K562 (cell line): ENCODE results near the gene CDYL2. TPM values are rescaled to one million over a fixed set of nuclear protein-coding genes. Genes with fewer than 3 reads are reported as not detected.

Source experiments
- ATAC-seq: fragments of 200-7000 bp; cut with Tn5 transposase; 3 replicates; pipeline ENCODE4 v1.9.1; 2020; ENCODE audit warnings: moderate library complexity
- BruUV-seq: library from RNA; stranded (reverse); fragments of 400-500 nt; replicated peaks from 2 replicates; lab custom pipeline; 2021; lab: Mats Ljungman, UMichigan
- CTCF ChIA-PET: fragments of 300-600 bp; formaldehyde crosslinking; extraction: SDS; loops from one replicate; lab custom pipeline; 2021; ENCODE audit warnings: low intra/inter-chr PET ratio; lab: Yijun Ruan, JAX
- POLR2A ChIA-PET: fragments of 300-600, 350-650 bp; sonication (Branson Sonifier 250); formaldehyde crosslinking; extraction: SDS; loops from one replicate; lab custom pipeline; 2021; ENCODE audit warnings: antibody characterized with exemption, inconsistent platforms; lab: Yijun Ruan, JAX
- DNase-seq, 4 experiments: peaks; one replicate each; pipeline versions ENCODE4 v3.0.0 to v3.0.0-alpha.2; 2011 to 2018; ENCODE audit warnings: low spot score in 3 of 4, mixed read lengths in 3 of 4; ENCODE audit errors: extremely low read depth in 1 of 4
- FAIRE-seq: peaks from 2 replicates; lab custom pipeline; 2011; peaks lifted over from hg19 to GRCh38; lab: Jason Lieb, UNC
- H2AFZ ChIP-seq: 2 replicates; pipeline ENCODE4 v1.6.0; 2011; ENCODE audit warnings: low read depth, low read length, control low read depth, inconsistent platforms
- H3K27ac ChIP-seq: fragments of 200-600 bp; 3 replicates; pipeline ENCODE4 v1.8.0; 2011; ENCODE audit warnings: low read depth, mild to moderate bottlenecking, control low read depth, inconsistent platforms, low read length, moderate library complexity, mixed read lengths; ENCODE audit errors: extremely low read depth
- H3K27me3 ChIP-seq, 2 experiments: fragments of 300-600 bp in 1 of 2; 2 replicates in 1 of 2; 3 replicates in 1 of 2; pipeline versions ENCODE4 v1.6.0 to v1.8.0; 2011; ENCODE audit warnings: inconsistent platforms in 2 of 2, low read length in 2 of 2, mild to moderate bottlenecking in 1 of 2, mixed read lengths in 1 of 2, moderate library complexity in 1 of 2; ENCODE audit not compliant: control insufficient read depth in 2 of 2, insufficient read depth in 2 of 2
- H3K36me3 ChIP-seq: fragments of 300-600 bp; 3 replicates; pipeline ENCODE4 v1.8.0; 2011; ENCODE audit warnings: mild to moderate bottlenecking, low read length, inconsistent platforms; ENCODE audit not compliant: control insufficient read depth, insufficient read depth
- H3K4me1 ChIP-seq, 2 experiments: fragments of 200-600 bp in 1 of 2; replicated peaks in 1 of 2; 2 replicates in 1 of 2; 3 replicates in 1 of 2; pipeline versions ENCODE4 v1.5.1 to v1.8.0; 2011; ENCODE audit warnings: inconsistent platforms in 2 of 2, low read length in 2 of 2, mild to moderate bottlenecking in 1 of 2, mixed read lengths in 1 of 2, moderate library complexity in 1 of 2; ENCODE audit not compliant: control insufficient read depth in 2 of 2, insufficient read depth in 2 of 2
- H3K4me2 ChIP-seq: 2 replicates; pipeline ENCODE4 v1.6.1; 2011; ENCODE audit warnings: low read length, control low read depth, inconsistent platforms, mixed read lengths; ENCODE audit not compliant: insufficient read depth
- H3K4me3 ChIP-seq: fragments of 200-600 bp; sonication (generic), shearing (Covaris generic); 2 replicates; pipeline ENCODE4 v1.5.1; 2016; ENCODE audit warnings: control low read depth, inconsistent platforms
- H3K79me2 ChIP-seq: fragments of 200-600 bp; 3 replicates; pipeline ENCODE4 v1.8.0; 2011; ENCODE audit warnings: low read length, inconsistent platforms; ENCODE audit not compliant: control insufficient read depth, insufficient read depth
- H3K9ac ChIP-seq, 2 experiments: 2 replicates each; pipeline versions ENCODE4 v1.6.0 to v1.6.1; 2011; ENCODE audit warnings: low read depth in 2 of 2, low read length in 2 of 2, control low read depth in 1 of 2, inconsistent platforms in 1 of 2, mild to moderate bottlenecking in 1 of 2, mixed read lengths in 1 of 2; ENCODE audit not compliant: insufficient read depth in 1 of 2
- H3K9me1 ChIP-seq: one replicate; pipeline ENCODE4 v1.6.0; 2011; ENCODE audit warnings: inconsistent platforms, mild to moderate bottlenecking, low read length, moderate library complexity; ENCODE audit not compliant: control insufficient read depth, insufficient read depth
- H3K9me3 ChIP-seq: replicated peaks from 2 replicates; pipeline ENCODE4 v1.5.1; 2011; ENCODE audit warnings: low read depth, low read length, inconsistent platforms; ENCODE audit not compliant: control insufficient read depth, insufficient read depth
- H4K20me1 ChIP-seq: replicated peaks from 2 replicates; pipeline ENCODE4 v1.6.1; 2011; ENCODE audit warnings: low read length, inconsistent platforms, mixed read lengths; ENCODE audit not compliant: control insufficient read depth, insufficient read depth
- CEBPB ChIP-seq: fragments of 450-650 bp; IDR thresholded peaks from 2 replicates; pipeline ENCODE4 v1.6.1; 2016; ENCODE audit warnings: missing genetic modification characterization, missing compliant biosample characterization
- DPF2 ChIP-seq: fragments of 450-650 bp; IDR thresholded peaks from 2 replicates; pipeline ENCODE4 v1.6.1; 2016
- IRF2 ChIP-seq: sonication (generic); formaldehyde crosslinking; IDR thresholded peaks from 2 replicates; pipeline ENCODE4 v1.8.1; 2022; ENCODE audit warnings: mild to moderate bottlenecking, missing genetic modification reagents
- KDM1A ChIP-seq, 2 experiments: fragments of 450-650 bp; IDR thresholded peaks; 2 replicates each; pipeline ENCODE4 v1.6.1; 2016; ENCODE audit warnings: mild to moderate bottlenecking in 2 of 2
- PRMT5 ChIP-seq: sonication (generic); formaldehyde crosslinking; IDR thresholded peaks from 2 replicates; pipeline ENCODE4 v1.5.0; 2020; ENCODE audit warnings: missing genetic modification reagents
- SMARCE1 ChIP-seq: fragments of 450-650 bp; IDR thresholded peaks from 2 replicates; pipeline ENCODE4 v1.7.1; 2016; ENCODE audit warnings: mild to moderate bottlenecking
- ZNF24 ChIP-seq: fragments of 450-650 bp; IDR thresholded peaks from 2 replicates; pipeline ENCODE4 v1.6.1; 2016
- ZNF316 ChIP-seq: fragments of 450-650 bp; IDR thresholded peaks from 2 replicates; pipeline ENCODE4 v1.6.1; 2016
- ZNF384 ChIP-seq: IDR thresholded peaks from 2 replicates; pipeline ENCODE4 v1.6.1; 2012; ENCODE audit warnings: low read depth, low read length, improper control_type of control experiment
- WGBS: fragments of 100-300 bp; shearing (Covaris generic); methylation state at CpG from one replicate; pipeline ENCODE4 v1.1.6; 2016; ENCODE audit warnings: low coverage, mixed read lengths; ENCODE audit not compliant: insufficient coverage; ENCODE audit errors: missing lambda C conversion rate; 5-methylcytosine and 5-hydroxymethylcytosine counted together
- in situ Hi-C: fragments of 300-500 bp; cut with MboI; formaldehyde crosslinking; loops from 4 replicates; pipeline ENCODE4 v1.15.0; 2018; ENCODE audit warnings: inconsistent platforms, mixed read lengths
- intact Hi-C: fragments of 100-400 bp; cut with micrococcal nuclease; formaldehyde crosslinking; loops from 2 replicates; pipeline ENCODE4 v1.14.2; 2022
- polyA plus RNA-seq, 8 experiments: library from polyadenylated mRNA; depleted of rRNA in 4 of 8; stranded (reverse) in 5 of 8; unstranded in 3 of 8; fragments of >200 nt; fragmentation: Nextera tagmentation in 2 of 8; fragmentation: Illumina TruSeq in 1 of 8; extraction: Ambion mirVana in 2 of 8; extraction: Trizol in 1 of 8; gene quantifications; 2 replicates each; pipeline versions ENCODE4 v1.2.1 to v1.2.3, GENCODE V29; 2011 to 2014; ENCODE audit warnings: inconsistent platforms in 1 of 8, missing spikeins in 1 of 8
- total RNA-seq, 7 experiments: library from RNA; depleted of rRNA in 6 of 7; stranded (reverse); fragments of >200 nt in 6 of 7; fragmentation: Illumina TruSeq in 2 of 7; extraction: Trizol in 2 of 7; gene quantifications; 2 replicates each; pipeline versions ENCODE4 v1.2.1 to v1.2.3, GENCODE V29; 2011 to 2021; ENCODE audit warnings: low replicate concordance in 1 of 7
- TF ChIP-seq, protein P1 (sequence below): fragments of 250-450 bp; sonication (Bioruptor Pico); IDR thresholded peaks from 2 replicates; pipeline ENCODE4 v1.5.1; 2021; ENCODE audit warnings: mild to moderate bottlenecking

The CDYL2 gene
- total and polyA plus RNA-seq, 9 of the 15 experiments (the other 6 are each of a cell fraction or from before 2014, with no cell fraction given), result under 0.01 to 0.04 (median 0.01) TPM; not detected in 6

- Histone ChIP-seq H3K4me2 (no peak overlapping the region), H3K9me1 (no peaks in the 10 kb centered on the region), H2AFZ (no peak overlapping the region), H3K36me3 (no peaks in the 10 kb centered on the region), H3K4me3 (no peak overlapping the region), H3K27ac (no peak overlapping the region), H3K27me3 (no peaks in the 10 kb centered on the region), H3K4me1 (no peaks in the 10 kb centered on the region; a peak in 1 of 5 replicates), H3K9me3 (no peaks in the 10 kb centered on the region), H3K9ac (no peak overlapping the region), H4K20me1 (no peaks in the 10 kb centered on the region), H3K79me2 (no peaks in the 10 kb centered on the region)
- DNase-seq (no peak), FAIRE-seq (peak; percentile 49), ATAC-seq (no peak)
- BruUV-seq, result no TSS peak
- TF ChIP-seq DPF2 (no peak), CEBPB (no peak), ZNF24 (no peak), ZNF384 (no peak), IRF2 (CRISPR knock-in tag) (no peak), SMARCE1 (no peak), ZNF316 (no peak), PRMT5 (no peak), KDM1A (IDR thresholded peaks at IDR 0.05) (no peak)
- TF ChIP-seq, protein P1, sequence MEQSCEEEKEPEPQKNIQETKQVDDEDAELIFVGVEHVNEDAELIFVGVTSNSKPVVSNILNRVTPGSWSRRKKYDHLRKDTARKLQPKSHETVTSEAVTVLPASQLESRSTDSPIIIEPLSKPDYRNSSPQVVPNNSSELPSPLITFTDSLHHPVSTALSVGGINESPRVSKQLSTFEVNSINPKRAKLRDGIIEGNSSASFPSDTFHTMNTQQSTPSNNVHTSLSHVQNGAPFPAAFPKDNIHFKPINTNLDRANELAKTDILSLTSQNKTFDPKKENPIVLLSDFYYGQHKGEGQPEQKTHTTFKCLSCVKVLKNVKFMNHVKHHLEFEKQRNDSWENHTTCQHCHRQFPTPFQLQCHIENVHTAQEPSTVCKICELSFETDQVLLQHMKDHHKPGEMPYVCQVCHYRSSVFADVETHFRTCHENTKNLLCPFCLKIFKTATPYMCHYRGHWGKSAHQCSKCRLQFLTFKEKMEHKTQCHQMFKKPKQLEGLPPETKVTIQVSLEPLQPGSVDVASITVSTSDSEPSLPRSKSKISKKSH (CRISPR knock-in tag), result no peak
- intact Hi-C loops, result no loop called here
- 0% methylated on average over 2 of the region's 2 CpGs for WGBS
- in situ Hi-C loops, result no loop called here
- ChIA-PET POLR2A (interaction anchor here (1.5 kb wide), 1 partner anchor 16 kb away, joined by 3 read pairs; no protein-coding TSS in a partner anchor), CTCF (no interaction called here)
These were observed 5.0 kb upstream of the CDYL2 start for GRCh38 chr16:80809366-80809765.
